Panc1 (cell line): ENCODE measurements around the gene PRDM5. TPM values are rescaled to one million over a fixed set of nuclear protein-coding genes. Genes with fewer than 3 reads are reported as not detected.

Experiments used
- ATAC-seq: fragments of 200-7000 bp; cut with Tn5 transposase; 2 replicates; pipeline ENCODE4 v1.9.1; 2020; ENCODE audit warnings: mild to moderate bottlenecking, moderate library complexity
- BruUV-seq: library from RNA; stranded (reverse); fragments of 400-500 nt; replicated peaks from 2 replicates; lab custom pipeline; 2021; lab: Mats Ljungman, UMichigan
- CTCF ChIA-PET: fragments of 300-600 bp; sonication (Branson Sonifier 250); formaldehyde crosslinking; loops from one replicate; lab custom pipeline; 2022; ENCODE audit warnings: antibody characterized with exemption; lab: Charles Lee
- POLR2A ChIA-PET: fragments of 300-600 bp; sonication (Branson Sonifier 250); formaldehyde crosslinking; loops from one replicate; lab custom pipeline; 2022; ENCODE audit warnings: antibody characterized with exemption; lab: Charles Lee
- DNase-seq: peaks from one replicate; pipeline ENCODE4 v3.0.0-alpha.2; 2010; ENCODE audit warnings: low read depth, low spot score
- H3K27ac ChIP-seq: 2 replicates; pipeline ENCODE4 v1.5.1; 2011; ENCODE audit warnings: mild to moderate bottlenecking, low read length, inconsistent platforms
- H3K27me3 ChIP-seq: fragments of 200-500 bp; sonication (Bioruptor generic); 2 replicates; pipeline ENCODE4 v1.6.0; 2014; ENCODE audit warnings: low read length, inconsistent platforms; ENCODE audit not compliant: control insufficient read depth, insufficient read depth
- H3K36me3 ChIP-seq: fragments of 200-500 bp; sonication (Bioruptor generic); 2 replicates; pipeline ENCODE4 v1.5.1; 2014; ENCODE audit warnings: inconsistent platforms, mild to moderate bottlenecking, low read length, moderate library complexity; ENCODE audit not compliant: control insufficient read depth, insufficient read depth
- H3K4me1 ChIP-seq: 2 replicates; pipeline ENCODE4 v1.5.1; 2011; ENCODE audit warnings: inconsistent platforms, mild to moderate bottlenecking, low read length, moderate library complexity; ENCODE audit not compliant: control insufficient read depth, insufficient read depth
- H3K4me3 ChIP-seq, 2 experiments: 2 replicates each; pipeline ENCODE4 v1.5.1; 2011 to 2012; ENCODE audit warnings: low read depth in 2 of 2, low read length in 2 of 2, mild to moderate bottlenecking in 2 of 2, inconsistent platforms in 1 of 2, moderate library complexity in 1 of 2
- H3K9me3 ChIP-seq: fragments of 200-500 bp; sonication (Bioruptor generic); 2 replicates; pipeline ENCODE4 v1.5.1; 2014; ENCODE audit warnings: low read depth, mild to moderate bottlenecking, inconsistent platforms, low read length, moderate library complexity; ENCODE audit not compliant: control insufficient read depth, insufficient read depth
- POLR2AphosphoS5 ChIP-seq: IDR thresholded peaks from 2 replicates; pipeline ENCODE4 v1.6.1; 2012; ENCODE audit warnings: mild to moderate bottlenecking, low read depth, low read length, moderate library complexity
- SIN3A ChIP-seq: IDR thresholded peaks from 2 replicates; pipeline ENCODE4 v1.6.1; 2012; ENCODE audit warnings: low read depth, mild to moderate bottlenecking, low read length, moderate library complexity, borderline replicate concordance; ENCODE audit not compliant: insufficient read depth
- TCF7L2 ChIP-seq: IDR thresholded peaks from 2 replicates; pipeline ENCODE4 v1.6.1; 2011; ENCODE audit warnings: mild to moderate bottlenecking, low read depth, low read length, inconsistent platforms
- in situ Hi-C: cut with HindIII; loops from 2 replicates; pipeline ENCODE4 v1.10.0; 2016; ENCODE audit warnings: low sequenced_read_pairs, low pct_unique_long_range_greater_than_20kb
- intact Hi-C: fragments of 100-400 bp; cut with micrococcal nuclease; formaldehyde crosslinking; loops from one replicate; pipeline ENCODE4 v1.10.0; 2022; ENCODE audit not compliant: unreplicated experiment
- total RNA-seq: library from RNA; stranded (reverse); gene quantifications from one replicate; pipeline ENCODE4 v1.2.1, GENCODE V29; 2021; ENCODE audit not compliant: unreplicated experiment
- TF ChIP-seq, protein P1 (sequence below): fragments of 450-650 bp; IDR thresholded peaks from 2 replicates; pipeline ENCODE4 v1.5.1; 2017; ENCODE audit warnings: mild to moderate bottlenecking
- TF ChIP-seq, protein P2 (sequence below), 2 experiments: IDR thresholded peaks; 2 replicates each; pipeline ENCODE4 v1.6.1; 2011 to 2012; ENCODE audit warnings: low read depth in 2 of 2, control low read depth in 1 of 2, low read length in 1 of 2, mild to moderate bottlenecking in 1 of 2, moderate library complexity in 1 of 2; ENCODE audit not compliant: insufficient read depth in 1 of 2

PRDM5 gene
- total RNA-seq, 1 experiment from 2014 or later, result 8.4 TPM

DNA sequence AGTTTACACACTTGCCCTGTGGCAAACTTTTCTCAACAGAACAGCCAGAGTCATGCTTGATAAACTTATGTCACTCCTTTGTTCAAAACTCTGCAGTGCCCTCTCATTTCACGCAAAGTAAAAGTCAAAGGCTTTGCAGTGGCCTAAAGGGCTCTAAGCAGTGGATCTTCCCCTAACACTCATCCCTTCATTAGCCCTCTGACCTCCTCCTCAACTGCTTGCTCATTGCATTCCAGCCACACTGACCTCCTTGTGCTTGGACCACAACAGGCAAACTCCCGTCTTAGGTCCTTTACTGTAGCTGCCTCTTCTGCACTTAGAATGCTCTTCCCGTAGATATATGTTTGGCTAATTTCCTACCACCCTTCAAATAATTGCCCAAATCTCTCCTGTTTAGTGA is 5.6 kb downstream of the PRDM5 start:
- ATAC-seq, result no peak
- Histone ChIP-seq H3K27ac (no peak overlapping the region), H3K4me3 (no peak overlapping the region), H3K4me1 (no peaks in the 10 kb centered on the region; the same call in 1 of the 2 replicates), H3K9me3 (no peaks in the 10 kb centered on the region), H3K27me3 (no peaks in the 10 kb centered on the region), H3K36me3 (no peaks in the 10 kb centered on the region)
- ChIA-PET POLR2A (no interaction called here), CTCF (interaction anchor here (0.7 kb wide), 1 partner anchor 12 kb away, joined by 7 read pairs; no protein-coding TSS in a partner anchor)
- intact Hi-C loops, result no loop called here
- no peak for TF ChIP-seq SIN3A
- no peak for TF ChIP-seq TCF7L2
- TF ChIP-seq, protein P1, sequence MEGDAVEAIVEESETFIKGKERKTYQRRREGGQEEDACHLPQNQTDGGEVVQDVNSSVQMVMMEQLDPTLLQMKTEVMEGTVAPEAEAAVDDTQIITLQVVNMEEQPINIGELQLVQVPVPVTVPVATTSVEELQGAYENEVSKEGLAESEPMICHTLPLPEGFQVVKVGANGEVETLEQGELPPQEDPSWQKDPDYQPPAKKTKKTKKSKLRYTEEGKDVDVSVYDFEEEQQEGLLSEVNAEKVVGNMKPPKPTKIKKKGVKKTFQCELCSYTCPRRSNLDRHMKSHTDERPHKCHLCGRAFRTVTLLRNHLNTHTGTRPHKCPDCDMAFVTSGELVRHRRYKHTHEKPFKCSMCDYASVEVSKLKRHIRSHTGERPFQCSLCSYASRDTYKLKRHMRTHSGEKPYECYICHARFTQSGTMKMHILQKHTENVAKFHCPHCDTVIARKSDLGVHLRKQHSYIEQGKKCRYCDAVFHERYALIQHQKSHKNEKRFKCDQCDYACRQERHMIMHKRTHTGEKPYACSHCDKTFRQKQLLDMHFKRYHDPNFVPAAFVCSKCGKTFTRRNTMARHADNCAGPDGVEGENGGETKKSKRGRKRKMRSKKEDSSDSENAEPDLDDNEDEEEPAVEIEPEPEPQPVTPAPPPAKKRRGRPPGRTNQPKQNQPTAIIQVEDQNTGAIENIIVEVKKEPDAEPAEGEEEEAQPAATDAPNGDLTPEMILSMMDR, result no peak
- TF ChIP-seq, protein P2, sequence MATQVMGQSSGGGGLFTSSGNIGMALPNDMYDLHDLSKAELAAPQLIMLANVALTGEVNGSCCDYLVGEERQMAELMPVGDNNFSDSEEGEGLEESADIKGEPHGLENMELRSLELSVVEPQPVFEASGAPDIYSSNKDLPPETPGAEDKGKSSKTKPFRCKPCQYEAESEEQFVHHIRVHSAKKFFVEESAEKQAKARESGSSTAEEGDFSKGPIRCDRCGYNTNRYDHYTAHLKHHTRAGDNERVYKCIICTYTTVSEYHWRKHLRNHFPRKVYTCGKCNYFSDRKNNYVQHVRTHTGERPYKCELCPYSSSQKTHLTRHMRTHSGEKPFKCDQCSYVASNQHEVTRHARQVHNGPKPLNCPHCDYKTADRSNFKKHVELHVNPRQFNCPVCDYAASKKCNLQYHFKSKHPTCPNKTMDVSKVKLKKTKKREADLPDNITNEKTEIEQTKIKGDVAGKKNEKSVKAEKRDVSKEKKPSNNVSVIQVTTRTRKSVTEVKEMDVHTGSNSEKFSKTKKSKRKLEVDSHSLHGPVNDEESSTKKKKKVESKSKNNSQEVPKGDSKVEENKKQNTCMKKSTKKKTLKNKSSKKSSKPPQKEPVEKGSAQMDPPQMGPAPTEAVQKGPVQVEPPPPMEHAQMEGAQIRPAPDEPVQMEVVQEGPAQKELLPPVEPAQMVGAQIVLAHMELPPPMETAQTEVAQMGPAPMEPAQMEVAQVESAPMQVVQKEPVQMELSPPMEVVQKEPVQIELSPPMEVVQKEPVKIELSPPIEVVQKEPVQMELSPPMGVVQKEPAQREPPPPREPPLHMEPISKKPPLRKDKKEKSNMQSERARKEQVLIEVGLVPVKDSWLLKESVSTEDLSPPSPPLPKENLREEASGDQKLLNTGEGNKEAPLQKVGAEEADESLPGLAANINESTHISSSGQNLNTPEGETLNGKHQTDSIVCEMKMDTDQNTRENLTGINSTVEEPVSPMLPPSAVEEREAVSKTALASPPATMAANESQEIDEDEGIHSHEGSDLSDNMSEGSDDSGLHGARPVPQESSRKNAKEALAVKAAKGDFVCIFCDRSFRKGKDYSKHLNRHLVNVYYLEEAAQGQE (IDR thresholded peaks at IDR 0.05; ENCODE audit: insufficient read depth in 1 of 2, low read depth in 2 of 2, low read length in 1 of 2), result no peak
- TF ChIP-seq POLR2AphosphoS5, result no peak
- no peak for DNase-seq
- in situ Hi-C loops, result no loop called here
- BruUV-seq, result no TSS peak

DNA sequence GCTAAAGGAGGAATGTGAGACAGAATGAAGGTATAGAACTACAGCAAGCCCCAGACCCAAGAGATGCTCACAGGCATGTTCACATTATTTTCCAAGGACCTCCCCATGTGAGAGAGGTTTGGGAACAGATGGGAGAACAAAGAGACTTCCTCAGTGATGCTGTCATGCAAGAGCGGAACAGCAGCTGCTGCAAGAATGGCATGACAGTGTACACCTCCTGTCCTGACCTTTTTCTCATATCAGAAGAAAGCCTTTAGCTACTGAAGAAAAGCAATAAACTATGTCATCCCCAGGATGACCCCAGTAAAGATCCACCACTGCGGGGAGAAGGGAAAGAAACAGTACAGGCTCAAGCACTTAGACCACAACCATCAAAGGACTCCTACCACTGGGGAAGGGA is 7.2 kb downstream of the PRDM5 start:
- ATAC-seq (no peak), DNase-seq (no peak)
- in situ Hi-C loops (no loop called here), intact Hi-C loops (no loop called here)
- Histone ChIP-seq H3K4me1 (no peaks in the 10 kb centered on the region; the same call in 1 of the 2 replicates), H3K27me3 (no peaks in the 10 kb centered on the region), H3K4me3 (no peak overlapping the region), H3K27ac (no peak overlapping the region), H3K9me3 (no peaks in the 10 kb centered on the region), H3K36me3 (no peaks in the 10 kb centered on the region)
- POLR2A ChIA-PET, result no interaction called here
- no TSS peak for BruUV-seq
- CTCF ChIA-PET, result no interaction called here
- no peak for TF ChIP-seq SIN3A
- TF ChIP-seq TCF7L2, result no peak

GRCh38 chr4:120903419-120903818 is 19.1 kb downstream of the PRDM5 start:
- no peak for DNase-seq
- Histone ChIP-seq H3K4me3 (no peak overlapping the region), H3K36me3 (no peaks in the 10 kb centered on the region), H3K27me3 (no peaks in the 10 kb centered on the region), H3K27ac (no peak overlapping the region), H3K4me1 (no peaks in the 10 kb centered on the region), H3K9me3 (no peaks in the 10 kb centered on the region)
- intact Hi-C loops (no loop called here), in situ Hi-C loops (no loop called here)
- no peak for ATAC-seq
- ChIA-PET POLR2A (no interaction called here), CTCF (no interaction called here)
- TF ChIP-seq, protein P2 (IDR thresholded peaks at IDR 0.05; ENCODE audit: insufficient read depth in 1 of 2, low read depth in 2 of 2, low read length in 1 of 2), result no peak
- TF ChIP-seq, protein P1, result no peak
- no peak for TF ChIP-seq SIN3A
- TF ChIP-seq POLR2AphosphoS5, result no peak
- no peak for TF ChIP-seq TCF7L2
- no TSS peak for BruUV-seq
